ENCODE measurements around the gene ZNF655.

DNA sequence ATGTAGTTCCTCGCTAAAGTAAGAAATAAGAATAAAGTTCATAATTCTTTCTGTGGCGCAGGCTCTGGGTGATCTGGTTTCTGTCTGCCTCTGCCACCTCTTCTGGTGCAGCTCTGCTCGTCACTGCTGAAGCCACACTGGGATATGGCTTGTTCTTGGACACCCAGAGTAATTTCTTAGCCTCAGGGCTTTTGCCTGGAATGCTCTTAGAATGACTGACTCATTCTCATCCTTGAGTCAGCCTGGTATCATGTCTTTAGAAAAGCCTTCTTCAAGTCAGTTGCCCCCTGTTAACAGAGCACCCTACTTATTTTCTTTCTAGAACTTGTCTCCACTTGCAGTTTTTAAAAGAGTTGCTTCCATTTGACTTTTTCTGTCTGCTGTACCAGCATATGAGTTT, 60.3 kb downstream of the ZNF655 start:
- TF ChIP-seq CTCF (IDR thresholded peaks at IDR 0.05) (no peak), POLR2A (IDR thresholded peaks at IDR 0.05) (no peak)
